DOHH2 (cell line): ENCODE results near the gene RAD23B.

Source experiments
- H3F3A ChIP-seq: fragments of 200-600 bp; sonication (generic), shearing (Covaris generic); 2 replicates; pipeline ENCODE4 v1.6.0; 2016; ENCODE audit warnings: antibody characterized with exemption, mild to moderate bottlenecking; ENCODE audit not compliant: control insufficient read depth, insufficient read depth
- H3K27ac ChIP-seq: fragments of 200-600 bp; sonication (generic); 2 replicates; pipeline ENCODE4 v1.5.1; 2014; ENCODE audit warnings: low read depth, mild to moderate bottlenecking, low read length, moderate library complexity
- H3K27me3 ChIP-seq: fragments of 200-600 bp; sonication (generic); 2 replicates; pipeline ENCODE4 v1.6.1; 2014; ENCODE audit warnings: mild to moderate bottlenecking, low read length, mixed read lengths; ENCODE audit not compliant: control insufficient read depth
- H3K36me3 ChIP-seq: fragments of 200-600 bp; sonication (generic); 2 replicates; pipeline ENCODE4 v1.6.1; 2014; ENCODE audit warnings: mild to moderate bottlenecking, low read length, moderate library complexity, mixed read lengths; ENCODE audit not compliant: control insufficient read depth
- H3K4me1 ChIP-seq: fragments of 200-600 bp; sonication (generic); 2 replicates; pipeline ENCODE4 v1.6.1; 2014; ENCODE audit warnings: mild to moderate bottlenecking, low read length, mixed read lengths; ENCODE audit not compliant: control insufficient read depth
- H3K4me2 ChIP-seq: fragments of 200-600 bp; sonication (generic); 2 replicates; pipeline ENCODE4 v1.6.0; 2014; ENCODE audit warnings: mild to moderate bottlenecking, low read length, moderate library complexity
- H3K4me3 ChIP-seq: fragments of 200-600 bp; sonication (generic); 2 replicates; pipeline ENCODE4 v1.5.1; 2014; ENCODE audit warnings: mild to moderate bottlenecking, low read length, mixed read lengths
- H3K79me2 ChIP-seq: fragments of 200-600 bp; sonication (generic); 2 replicates; pipeline ENCODE4 v1.6.1; 2014; ENCODE audit warnings: mild to moderate bottlenecking, low read length, mixed read lengths; ENCODE audit not compliant: control insufficient read depth
- H3K9me2 ChIP-seq: fragments of 200-600 bp; sonication (generic); replicated peaks from 2 replicates; pipeline ENCODE4 v1.6.1; 2014; ENCODE audit warnings: mild to moderate bottlenecking, low read length, mixed read lengths; ENCODE audit not compliant: control insufficient read depth
- H3K9me3 ChIP-seq: fragments of 200-600 bp; sonication (generic); 2 replicates; pipeline ENCODE4 v1.6.1; 2014; ENCODE audit warnings: antibody characterized with exemption, low read length, mixed read lengths; ENCODE audit not compliant: control insufficient read depth, insufficient read depth
- H4K20me1 ChIP-seq: fragments of 200-600 bp; sonication (generic); 2 replicates; pipeline ENCODE4 v1.6.0; 2014; ENCODE audit warnings: low read depth, mild to moderate bottlenecking, antibody characterized with exemption, low read length, moderate library complexity; ENCODE audit not compliant: control insufficient read depth, insufficient read depth
- CTCF ChIP-seq: fragments of 200-600 bp; sonication (generic); IDR thresholded peaks from one replicate; pipeline ENCODE4 v1.5.1; 2014; ENCODE audit warnings: antibody characterized with exemption, mild to moderate bottlenecking, low read depth, low read length; ENCODE audit not compliant: poor library complexity, severe bottlenecking
- EZH2phosphoT487 ChIP-seq: fragments of 200-600 bp; sonication (generic); IDR thresholded peaks from 2 replicates; pipeline ENCODE4 v1.6.1; 2017; ENCODE audit warnings: borderline replicate concordance, mild to moderate bottlenecking, antibody characterized with exemption, low read length, moderate library complexity, mixed read lengths

RAD23B gene

GRCh38 chr9:107333363-107333762 lies 50.3 kb downstream of the RAD23B start:
- no peaks in the 10 kb centered on the region for H3K27me3 ChIP-seq
- no peak overlapping the region for H3K4me2 ChIP-seq
- no peaks in the 10 kb centered on the region; the same call in 1 of the 2 replicates for H4K20me1 ChIP-seq
- H3K36me3 ChIP-seq = peaks cover 76% of the 10 kb centered on the region
- H3K9me3 ChIP-seq = no peaks in the 10 kb centered on the region
- no peak overlapping the region for H3K27ac ChIP-seq
- H3F3A ChIP-seq = no peaks in the 10 kb centered on the region
- peaks cover 2% of the 10 kb centered on the region; the same call in 1 of the 2 replicates for H3K79me2 ChIP-seq
- TF ChIP-seq CTCF = no peak
- TF ChIP-seq EZH2phosphoT487 = no peak
- no peaks in the 10 kb centered on the region for H3K4me1 ChIP-seq
- no peaks in the 10 kb centered on the region for H3K9me2 ChIP-seq
- no peak overlapping the region for H3K4me3 ChIP-seq

- H3K9me2 ChIP-seq = no peaks in the 10 kb centered on the region
- peaks cover 7% of the 10 kb centered on the region; the same call in 1 of the 2 replicates for H4K20me1 ChIP-seq
- no peaks in the 10 kb centered on the region for H3K27me3 ChIP-seq
- H3K9me3 ChIP-seq = no peaks in the 10 kb centered on the region
- no peaks in the 10 kb centered on the region; the same call in 1 of the 2 replicates for H3K79me2 ChIP-seq
- H3K4me3 ChIP-seq = no peak overlapping the region
- H3K4me1 ChIP-seq = no peaks in the 10 kb centered on the region
- no peak overlapping the region for H3K27ac ChIP-seq
- no peak overlapping the region for H3K4me2 ChIP-seq
- TF ChIP-seq EZH2phosphoT487 = no peak
- no peak for TF ChIP-seq CTCF
- H3K36me3 ChIP-seq = peaks cover 74% of the 10 kb centered on the region
- peaks cover 5% of the 10 kb centered on the region; the same call in 1 of the 2 replicates for H3F3A ChIP-seq
Observed at GRCh38 chr9:107334103-107334776, 51.2 kb downstream of the RAD23B start.

- H3F3A ChIP-seq = peaks cover 7% of the 10 kb centered on the region; the same call in 1 of the 2 replicates
- H3K79me2 ChIP-seq = no peaks in the 10 kb centered on the region
- H4K20me1 ChIP-seq = peaks cover 8% of the 10 kb centered on the region; the same call in 1 of the 2 replicates
- no peak overlapping the region for H3K4me2 ChIP-seq
- TF ChIP-seq EZH2phosphoT487 = no peak
- no peak for TF ChIP-seq CTCF
- H3K9me3 ChIP-seq = no peaks in the 10 kb centered on the region
- no peaks in the 10 kb centered on the region for H3K9me2 ChIP-seq
- no peaks in the 10 kb centered on the region; the same call in 1 of the 2 replicates for H3K4me1 ChIP-seq
- H3K36me3 ChIP-seq = peaks cover 64% of the 10 kb centered on the region
- no peak overlapping the region for H3K4me3 ChIP-seq
- no peak overlapping the region for H3K27ac ChIP-seq
- H3K27me3 ChIP-seq = no peaks in the 10 kb centered on the region
Observed at GRCh38 chr9:107335331-107335730, 52.3 kb downstream of the RAD23B start.
